SU-DHL-6 (cell line): Measurements from ENCODE around the gene CDKN2B.

Source experiments
- H2AFZ ChIP-seq: fragments of 200-600 bp; sonication (generic); 2 replicates; pipeline ENCODE4 v1.6.1; 2014; ENCODE audit warnings: low read depth, mild to moderate bottlenecking, moderate library complexity, mixed read lengths, antibody characterized with exemption, low read length; ENCODE audit not compliant: severe bottlenecking
- H3F3A ChIP-seq: fragments of 200-600 bp; shearing (Covaris generic); 2 replicates; pipeline ENCODE4 v1.6.0; 2016; ENCODE audit warnings: antibody characterized with exemption, mild to moderate bottlenecking; ENCODE audit not compliant: insufficient read depth
- H3K27ac ChIP-seq: fragments of 200-600 bp; sonication (generic); 2 replicates; pipeline ENCODE4 v1.5.1; 2016; ENCODE audit warnings: low read depth, mild to moderate bottlenecking, low read length, moderate library complexity, mixed read lengths
- H3K27me3 ChIP-seq: fragments of 200-600 bp; sonication (generic), shearing (Covaris generic); 2 replicates; pipeline ENCODE4 v1.6.0; 2014; ENCODE audit warnings: mild to moderate bottlenecking, low read length
- H3K36me3 ChIP-seq: fragments of 200-600 bp; sonication (generic); 2 replicates; pipeline ENCODE4 v1.6.1; 2014; ENCODE audit warnings: mild to moderate bottlenecking, low read length, mixed read lengths
- H3K4me2 ChIP-seq: fragments of 300-600, 200-600 bp; shearing (Covaris generic), sonication (generic); 2 replicates; pipeline ENCODE4 v1.6.0; 2014; ENCODE audit warnings: low read length, low read depth, mild to moderate bottlenecking; ENCODE audit not compliant: poor library complexity, severe bottlenecking
- H3K4me3 ChIP-seq: fragments of 200-600 bp; sonication (generic); 2 replicates; pipeline ENCODE4 v1.5.1; 2014; ENCODE audit warnings: antibody characterized with exemption, low read length, mild to moderate bottlenecking, mixed read lengths; ENCODE audit not compliant: insufficient read depth, poor library complexity, severe bottlenecking
- H3K79me2 ChIP-seq: fragments of 200-600 bp; sonication (generic); 2 replicates; pipeline ENCODE4 v1.6.1; 2014; ENCODE audit warnings: mild to moderate bottlenecking, low read length, moderate library complexity; ENCODE audit not compliant: insufficient read depth
- H3K9ac ChIP-seq: fragments of 200-600 bp; sonication (generic); 2 replicates; pipeline ENCODE4 v1.7.0; 2014; ENCODE audit warnings: mild to moderate bottlenecking, low read length
- H3K9me2 ChIP-seq: fragments of 200-600 bp; sonication (generic); replicated peaks from 2 replicates; pipeline ENCODE4 v1.6.1; 2014; ENCODE audit warnings: low read length; ENCODE audit not compliant: insufficient read depth
- H3K9me3 ChIP-seq: fragments of 200-600 bp; sonication (generic); 2 replicates; pipeline ENCODE4 v1.6.1; 2014; ENCODE audit warnings: low read length, mixed read lengths; ENCODE audit not compliant: insufficient read depth
- H4K20me1 ChIP-seq: fragments of 200-600 bp; sonication (generic); 2 replicates; pipeline ENCODE4 v1.6.1; 2014; ENCODE audit warnings: low read depth, mild to moderate bottlenecking, antibody characterized with exemption, low read length, moderate library complexity, mixed read lengths
- CTCF ChIP-seq: fragments of 200-600 bp; sonication (generic); IDR thresholded peaks from one replicate; pipeline ENCODE4 v1.5.1; 2017; ENCODE audit warnings: antibody characterized with exemption, mild to moderate bottlenecking, low read length, moderate library complexity; ENCODE audit not compliant: insufficient read depth, poor library complexity, severe bottlenecking
- EZH2phosphoT487 ChIP-seq: fragments of 200-600 bp; sonication (generic), shearing (Covaris generic); conservative IDR thresholded peaks from 2 replicates; pipeline ENCODE4 v1.6.1; 2018; ENCODE audit warnings: mild to moderate bottlenecking, antibody characterized with exemption, low read length, moderate library complexity, mixed read lengths

The CDKN2B gene

GRCh38 chr9:21989440-21990189 is 19.5 kb downstream of the CDKN2B start:
- Histone ChIP-seq H3K4me2 (no peak overlapping the region), H3K9ac (no peak overlapping the region), H4K20me1 (peaks cover 7% of the 10 kb centered on the region; the same call in 1 of the 2 replicates), H3K27me3 (no peaks in the 10 kb centered on the region), H3K36me3 (peaks cover 34% of the 10 kb centered on the region; the same call in 1 of the 2 replicates), H2AFZ (no peak overlapping the region), H3K9me3 (no peaks in the 10 kb centered on the region), H3K9me2 (no peaks in the 10 kb centered on the region), H3K79me2 (peaks cover 82% of the 10 kb centered on the region), H3K4me3 (no peak overlapping the region), H3K27ac (no peak overlapping the region), H3F3A (peaks cover 4% of the 10 kb centered on the region)
- no peak for TF ChIP-seq CTCF
- TF ChIP-seq EZH2phosphoT487 = no peak

GRCh38 chr9:21988056-21988990 is 20.8 kb downstream of the CDKN2B start:
- peaks cover 91% of the 10 kb centered on the region for H3K79me2 ChIP-seq
- no peak overlapping the region for H3K9ac ChIP-seq
- H3K9me3 ChIP-seq = no peaks in the 10 kb centered on the region
- no peaks in the 10 kb centered on the region for H3K9me2 ChIP-seq
- no peak for TF ChIP-seq EZH2phosphoT487
- no peak for TF ChIP-seq CTCF
- H3F3A ChIP-seq = peaks cover 4% of the 10 kb centered on the region; the same call in 1 of the 2 replicates
- H4K20me1 ChIP-seq = peaks cover 7% of the 10 kb centered on the region; the same call in 1 of the 2 replicates
- H3K4me3 ChIP-seq = no peak overlapping the region
- H3K27ac ChIP-seq = no peak overlapping the region
- peaks cover 34% of the 10 kb centered on the region; the same call in 1 of the 2 replicates for H3K36me3 ChIP-seq
- no peaks in the 10 kb centered on the region for H3K27me3 ChIP-seq
- no peak overlapping the region for H2AFZ ChIP-seq
- peak overlapping the region; percentile 37 for H3K4me2 ChIP-seq

GRCh38 chr9:21985964-21986667 is 23.0 kb downstream of the CDKN2B start:
- Histone ChIP-seq H3K4me2 (no peak overlapping the region), H4K20me1 (no peaks in the 10 kb centered on the region), H3K4me3 (no peak overlapping the region), H3K27me3 (no peaks in the 10 kb centered on the region), H3K9me3 (no peaks in the 10 kb centered on the region), H3K9me2 (no peaks in the 10 kb centered on the region), H3K36me3 (peaks cover 24% of the 10 kb centered on the region; the same call in 1 of the 2 replicates), H3K9ac (no peak overlapping the region), H3F3A (peaks cover 10% of the 10 kb centered on the region; the same call in 1 of the 2 replicates), H3K27ac (no peak overlapping the region), H2AFZ (no peak overlapping the region), H3K79me2 (peaks cover 91% of the 10 kb centered on the region)
- TF ChIP-seq CTCF (no peak), EZH2phosphoT487 (no peak)
